OCI-LY7 (cell line): Measurements from ENCODE around the gene WDR82. TPM values are rescaled to one million over a fixed set of nuclear protein-coding genes. Genes with fewer than 3 reads are reported as not detected.

Experiments used
- BruUV-seq: library from RNA; stranded (reverse); fragments of 400-500 nt; replicated peaks from 2 replicates; lab custom pipeline; 2021; lab: Mats Ljungman, UMichigan
- CTCF ChIA-PET: fragments of 300-600 bp; sonication (Branson Sonifier 250); formaldehyde crosslinking; loops from one replicate; lab custom pipeline; 2022; ENCODE audit warnings: antibody characterized with exemption; ENCODE audit not compliant: unreplicated experiment; lab: Charles Lee
- POLR2A ChIA-PET: fragments of 300-600 bp; sonication (Branson Sonifier 250); formaldehyde crosslinking; loops from one replicate; lab custom pipeline; 2022; ENCODE audit warnings: antibody characterized with exemption; lab: Charles Lee
- DNase-seq: peaks from one replicate; pipeline ENCODE4 v3.0.0-alpha.2; 2015; ENCODE audit warnings: low spot score
- H2AFZ ChIP-seq: fragments of 200-600 bp; sonication (generic), shearing (Covaris generic); 2 replicates; pipeline ENCODE4 v1.6.1; 2014; ENCODE audit warnings: mild to moderate bottlenecking, antibody characterized with exemption, low read length, moderate library complexity
- H3K27ac ChIP-seq: fragments of 200-600 bp; sonication (generic); 2 replicates; pipeline ENCODE4 v1.5.1; 2014; ENCODE audit warnings: mixed run types, low read depth, mild to moderate bottlenecking, moderate library complexity, low read length, inconsistent platforms; ENCODE audit not compliant: poor library complexity, severe bottlenecking
- H3K36me3 ChIP-seq: fragments of 200-600 bp; sonication (generic); 2 replicates; pipeline ENCODE4 v1.6.1; 2014; ENCODE audit warnings: mild to moderate bottlenecking, antibody characterized with exemption, low read length, moderate library complexity, mixed read lengths; ENCODE audit not compliant: insufficient read depth
- H3K4me1 ChIP-seq: fragments of 200-600 bp; sonication (generic); 2 replicates; pipeline ENCODE4 v1.5.1; 2014; ENCODE audit warnings: mild to moderate bottlenecking, low read length; ENCODE audit not compliant: insufficient read depth, poor library complexity, severe bottlenecking
- H3K4me2 ChIP-seq: fragments of 200-600 bp; sonication (generic); 2 replicates; pipeline ENCODE4 v1.6.1; 2014; ENCODE audit warnings: mild to moderate bottlenecking, low read length
- H3K4me3 ChIP-seq: fragments of 200-600 bp; sonication (generic); 2 replicates; pipeline ENCODE4 v1.5.1; 2014; ENCODE audit warnings: mild to moderate bottlenecking, low read depth, low read length; ENCODE audit not compliant: poor library complexity, severe bottlenecking
- H3K79me2 ChIP-seq: fragments of 200-600 bp; sonication (generic); 2 replicates; pipeline ENCODE4 v1.6.1; 2016; ENCODE audit warnings: low read depth, mild to moderate bottlenecking, low read length, moderate library complexity, mixed read lengths; ENCODE audit not compliant: insufficient read depth
- H3K9me2 ChIP-seq: fragments of 200-600 bp; sonication (generic); 2 replicates; pipeline ENCODE4 v1.6.1; 2016; ENCODE audit warnings: mild to moderate bottlenecking, low read length, mixed read lengths; ENCODE audit not compliant: insufficient read depth
- H3K9me3 ChIP-seq: fragments of 200-600 bp; sonication (generic); 2 replicates; pipeline ENCODE4 v1.6.1; 2014; ENCODE audit warnings: mild to moderate bottlenecking, mixed run types, low read length, mixed read lengths
- H4K20me1 ChIP-seq: fragments of 200-600 bp; sonication (generic); 2 replicates; pipeline ENCODE4 v1.6.1; 2014; ENCODE audit warnings: mild to moderate bottlenecking, antibody characterized with exemption, low read length, moderate library complexity, mixed read lengths; ENCODE audit not compliant: insufficient read depth
- EZH2phosphoT487 ChIP-seq: fragments of 200-600 bp; sonication (generic); IDR thresholded peaks from 2 replicates; pipeline ENCODE4 v1.6.1; 2018; ENCODE audit warnings: low read depth, borderline replicate concordance, mild to moderate bottlenecking, mixed run types, antibody characterized with exemption, low read length, moderate library complexity, mixed read lengths
- intact Hi-C: fragments of 100-400 bp; cut with micrococcal nuclease; formaldehyde crosslinking; loops from one replicate; pipeline ENCODE4 v1.10.0; 2022; ENCODE audit not compliant: unreplicated experiment
- total RNA-seq, 2 experiments: library from RNA; depleted of rRNA in 1 of 2; stranded (reverse); fragments of >200 nt in 1 of 2; shearing (Covaris generic) in 1 of 2; gene quantifications; 2 replicates each; pipeline ENCODE4 v1.2.3, GENCODE V29; 2014 to 2022
- TF ChIP-seq, protein P1 (sequence below): fragments of 200-600 bp; sonication (generic); conservative IDR thresholded peaks from 2 replicates; pipeline ENCODE4 v1.5.1; 2014; ENCODE audit warnings: mild to moderate bottlenecking, antibody characterized with exemption, low read length, moderate library complexity, mixed read lengths

The WDR82 gene
- total RNA-seq, 2 experiments from 2014 or later: 38.5 to 67.9 TPM

- ChIA-PET POLR2A (no interaction called here), CTCF (no interaction called here)
- no TSS peak for BruUV-seq
- Histone ChIP-seq H3K79me2 (no peaks in the 10 kb centered on the region), H3K4me2 (no peak overlapping the region), H3K4me3 (no peak overlapping the region), H4K20me1 (no peaks in the 10 kb centered on the region; the same call in 1 of the 2 replicates), H3K9me3 (no peaks in the 10 kb centered on the region), H3K4me1 (no peaks in the 10 kb centered on the region), H3K27ac (no peak overlapping the region), H3K36me3 (peaks cover 87% of the 10 kb centered on the region), H3K9me2 (no peaks in the 10 kb centered on the region), H2AFZ (no peak overlapping the region)
- intact Hi-C loops: no loop called here
- no peak for DNase-seq
- TF ChIP-seq EZH2phosphoT487: no peak
- TF ChIP-seq, protein P1, sequence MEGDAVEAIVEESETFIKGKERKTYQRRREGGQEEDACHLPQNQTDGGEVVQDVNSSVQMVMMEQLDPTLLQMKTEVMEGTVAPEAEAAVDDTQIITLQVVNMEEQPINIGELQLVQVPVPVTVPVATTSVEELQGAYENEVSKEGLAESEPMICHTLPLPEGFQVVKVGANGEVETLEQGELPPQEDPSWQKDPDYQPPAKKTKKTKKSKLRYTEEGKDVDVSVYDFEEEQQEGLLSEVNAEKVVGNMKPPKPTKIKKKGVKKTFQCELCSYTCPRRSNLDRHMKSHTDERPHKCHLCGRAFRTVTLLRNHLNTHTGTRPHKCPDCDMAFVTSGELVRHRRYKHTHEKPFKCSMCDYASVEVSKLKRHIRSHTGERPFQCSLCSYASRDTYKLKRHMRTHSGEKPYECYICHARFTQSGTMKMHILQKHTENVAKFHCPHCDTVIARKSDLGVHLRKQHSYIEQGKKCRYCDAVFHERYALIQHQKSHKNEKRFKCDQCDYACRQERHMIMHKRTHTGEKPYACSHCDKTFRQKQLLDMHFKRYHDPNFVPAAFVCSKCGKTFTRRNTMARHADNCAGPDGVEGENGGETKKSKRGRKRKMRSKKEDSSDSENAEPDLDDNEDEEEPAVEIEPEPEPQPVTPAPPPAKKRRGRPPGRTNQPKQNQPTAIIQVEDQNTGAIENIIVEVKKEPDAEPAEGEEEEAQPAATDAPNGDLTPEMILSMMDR: no peak
Measured at GRCh38 chr3:52213901-52214300, 64.5 kb downstream of the WDR82 start.

- Histone ChIP-seq H3K4me1 (no peaks in the 10 kb centered on the region), H3K79me2 (no peaks in the 10 kb centered on the region), H3K4me3 (no peak overlapping the region), H3K9me3 (no peaks in the 10 kb centered on the region), H3K36me3 (peaks cover 89% of the 10 kb centered on the region), H3K4me2 (no peak overlapping the region), H4K20me1 (no peaks in the 10 kb centered on the region), H3K9me2 (no peaks in the 10 kb centered on the region), H3K27ac (no peak overlapping the region), H2AFZ (no peak overlapping the region)
- DNase-seq: no peak
- intact Hi-C loops: no loop called here
- ChIA-PET CTCF (no interaction called here), POLR2A (no interaction called here)
- BruUV-seq: no TSS peak
- TF ChIP-seq, protein P1: no peak
- TF ChIP-seq EZH2phosphoT487: no peak
Measured at GRCh38 chr3:52213005-52213404, 65.4 kb downstream of the WDR82 start.

DNA sequence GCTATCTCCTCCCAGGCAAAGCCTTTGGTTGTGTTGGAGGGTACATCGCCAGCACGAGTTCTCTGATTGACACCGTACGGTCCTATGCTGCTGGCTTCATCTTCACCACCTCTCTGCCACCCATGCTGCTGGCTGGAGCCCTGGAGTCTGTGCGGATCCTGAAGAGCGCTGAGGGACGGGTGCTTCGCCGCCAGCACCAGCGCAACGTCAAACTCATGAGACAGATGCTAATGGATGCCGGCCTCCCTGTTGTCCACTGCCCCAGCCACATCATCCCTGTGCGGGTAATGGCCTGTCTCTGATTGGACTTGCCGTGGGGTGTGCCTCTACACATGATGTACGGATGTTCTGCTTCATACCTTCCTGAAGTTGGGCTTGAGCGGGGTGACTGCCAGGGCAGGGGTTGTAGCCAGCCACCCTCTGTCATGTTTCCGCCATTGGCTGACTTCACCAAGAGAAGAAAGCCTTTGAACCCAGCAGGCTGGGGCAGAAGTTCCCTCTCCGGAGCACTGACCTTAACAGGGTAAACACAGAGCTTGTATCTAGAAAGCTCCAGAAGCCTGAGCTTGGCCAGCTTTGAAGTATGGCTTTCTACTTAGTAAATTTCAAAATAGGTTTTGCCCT is 67.1 kb downstream of the WDR82 start:
- Histone ChIP-seq H4K20me1 (no peaks in the 10 kb centered on the region), H3K79me2 (no peaks in the 10 kb centered on the region), H3K4me1 (no peaks in the 10 kb centered on the region), H3K27ac (no peak overlapping the region), H2AFZ (no peak overlapping the region), H3K4me2 (no peak overlapping the region), H3K9me2 (no peaks in the 10 kb centered on the region), H3K9me3 (no peaks in the 10 kb centered on the region), H3K36me3 (peaks cover 93% of the 10 kb centered on the region), H3K4me3 (no peak overlapping the region)
- ChIA-PET POLR2A (no interaction called here), CTCF (no interaction called here)
- intact Hi-C loops: no loop called here
- TF ChIP-seq, protein P1: no peak
- TF ChIP-seq EZH2phosphoT487: no peak
- no peak for DNase-seq
- no TSS peak for BruUV-seq
